ENCODE data around the gene GMCL2.

Gene GMCL2

DNA sequence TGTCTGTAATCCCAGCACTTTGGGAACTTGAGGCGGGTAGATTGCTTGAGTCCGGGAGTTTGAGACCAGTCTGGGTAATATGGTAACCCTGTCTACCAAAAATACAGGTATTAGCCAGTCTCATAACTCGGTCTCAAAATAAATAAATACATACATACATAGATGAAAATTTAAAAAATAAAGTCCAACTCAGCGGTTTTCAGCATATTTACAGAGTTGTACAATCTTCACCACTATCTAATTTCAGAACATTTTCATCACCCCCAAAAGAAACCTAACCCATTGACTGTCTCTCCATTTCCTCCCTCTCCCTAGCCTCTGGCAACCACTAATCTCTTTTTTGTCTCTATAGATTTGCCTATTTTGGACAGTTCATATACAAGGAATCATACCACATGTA, 45.6 kb downstream of the GMCL2 start:
- Histone ChIP-seq H3K9me2 (replicated peaks; ENCODE audit: control insufficient read depth, low read length) (no peaks in the 10 kb centered on the region), H4K20me1 (ENCODE audit: control insufficient read depth, insufficient read depth, low read depth, low read length) (0 out of 2 replicates have a peak, but pooled peaks cover 3% of the 10 kb centered on the region), H3K4me3 (ENCODE audit: low read length) (no peak overlapping the region), H3K9me3 (ENCODE audit: control insufficient read depth, insufficient read depth, low read length) (no peaks in the 10 kb centered on the region), H3K27ac (ENCODE audit: low read depth, low read length) (no peak overlapping the region), H3F3A (ENCODE audit: control insufficient read depth, insufficient read depth) (peaks cover 12% of the 10 kb centered on the region), H3K79me2 (ENCODE audit: control insufficient read depth, low read length) (peaks cover 18% of the 10 kb centered on the region), H3K27me3 (ENCODE audit: control insufficient read depth, low read length) (no peaks in the 10 kb centered on the region), H3K36me3 (ENCODE audit: control insufficient read depth, low read length) (peaks cover 82% of the 10 kb centered on the region), H3K4me1 (ENCODE audit: control insufficient read depth, low read length) (no peaks in the 10 kb centered on the region), H3K4me2 (ENCODE audit: low read length) (no peak overlapping the region)
- TF ChIP-seq, protein P1, sequence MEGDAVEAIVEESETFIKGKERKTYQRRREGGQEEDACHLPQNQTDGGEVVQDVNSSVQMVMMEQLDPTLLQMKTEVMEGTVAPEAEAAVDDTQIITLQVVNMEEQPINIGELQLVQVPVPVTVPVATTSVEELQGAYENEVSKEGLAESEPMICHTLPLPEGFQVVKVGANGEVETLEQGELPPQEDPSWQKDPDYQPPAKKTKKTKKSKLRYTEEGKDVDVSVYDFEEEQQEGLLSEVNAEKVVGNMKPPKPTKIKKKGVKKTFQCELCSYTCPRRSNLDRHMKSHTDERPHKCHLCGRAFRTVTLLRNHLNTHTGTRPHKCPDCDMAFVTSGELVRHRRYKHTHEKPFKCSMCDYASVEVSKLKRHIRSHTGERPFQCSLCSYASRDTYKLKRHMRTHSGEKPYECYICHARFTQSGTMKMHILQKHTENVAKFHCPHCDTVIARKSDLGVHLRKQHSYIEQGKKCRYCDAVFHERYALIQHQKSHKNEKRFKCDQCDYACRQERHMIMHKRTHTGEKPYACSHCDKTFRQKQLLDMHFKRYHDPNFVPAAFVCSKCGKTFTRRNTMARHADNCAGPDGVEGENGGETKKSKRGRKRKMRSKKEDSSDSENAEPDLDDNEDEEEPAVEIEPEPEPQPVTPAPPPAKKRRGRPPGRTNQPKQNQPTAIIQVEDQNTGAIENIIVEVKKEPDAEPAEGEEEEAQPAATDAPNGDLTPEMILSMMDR (IDR thresholded peaks at IDR 0.05; ENCODE audit: low read depth, low read length, poor library complexity, severe bottlenecking): no peak

DNA sequence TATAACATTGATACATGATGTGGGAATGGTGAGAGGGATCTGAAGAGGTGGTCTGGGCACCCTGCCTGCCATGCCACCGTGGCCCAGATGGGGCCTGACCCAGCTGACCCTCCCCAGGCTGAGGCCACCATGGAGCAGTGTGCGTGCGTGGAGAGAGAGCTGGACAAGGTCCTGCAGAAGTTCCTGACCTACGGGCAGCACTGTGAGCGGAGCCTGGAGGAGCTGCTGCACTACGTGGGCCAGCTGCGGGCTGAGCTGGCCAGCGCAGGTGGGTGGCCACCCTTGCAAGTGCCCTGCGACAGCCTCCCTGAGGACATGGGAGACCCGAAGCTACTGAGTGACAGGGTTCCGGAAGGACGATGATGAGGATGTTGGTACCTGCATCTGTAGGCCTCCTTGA, 49.2 kb downstream of the GMCL2 start:
- H3K36me3 ChIP-seq (ENCODE audit: control insufficient read depth, low read length): peaks cover 88% of the 10 kb centered on the region
- no peak for TF ChIP-seq EZH2phosphoT487 (IDR thresholded peaks at IDR 0.05; ENCODE audit: borderline replicate concordance, low read length)
- TF ChIP-seq, protein P1 (IDR thresholded peaks at IDR 0.05; ENCODE audit: low read depth, low read length, poor library complexity, severe bottlenecking): no peak
- H3K27me3 ChIP-seq (ENCODE audit: control insufficient read depth, low read length): no peaks in the 10 kb centered on the region
- peaks cover 49% of the 10 kb centered on the region for H3K79me2 ChIP-seq (ENCODE audit: control insufficient read depth, low read length)
- H3K4me3 ChIP-seq (ENCODE audit: low read length): no peak overlapping the region
- no peaks in the 10 kb centered on the region for H3K9me2 ChIP-seq (replicated peaks; ENCODE audit: control insufficient read depth, low read length)
- H3K4me1 ChIP-seq (ENCODE audit: control insufficient read depth, low read length): 0 out of 2 replicates have a peak, but pooled peaks cover 5% of the 10 kb centered on the region
- no peaks in the 10 kb centered on the region for H4K20me1 ChIP-seq (ENCODE audit: control insufficient read depth, insufficient read depth, low read depth, low read length)
- H3F3A ChIP-seq (ENCODE audit: control insufficient read depth, insufficient read depth): peaks cover 4% of the 10 kb centered on the region
- H3K9me3 ChIP-seq (ENCODE audit: control insufficient read depth, insufficient read depth, low read length): no peaks in the 10 kb centered on the region
- H3K27ac ChIP-seq (ENCODE audit: low read depth, low read length): no peak overlapping the region
- no peak overlapping the region for H3K4me2 ChIP-seq (ENCODE audit: low read length)

DNA sequence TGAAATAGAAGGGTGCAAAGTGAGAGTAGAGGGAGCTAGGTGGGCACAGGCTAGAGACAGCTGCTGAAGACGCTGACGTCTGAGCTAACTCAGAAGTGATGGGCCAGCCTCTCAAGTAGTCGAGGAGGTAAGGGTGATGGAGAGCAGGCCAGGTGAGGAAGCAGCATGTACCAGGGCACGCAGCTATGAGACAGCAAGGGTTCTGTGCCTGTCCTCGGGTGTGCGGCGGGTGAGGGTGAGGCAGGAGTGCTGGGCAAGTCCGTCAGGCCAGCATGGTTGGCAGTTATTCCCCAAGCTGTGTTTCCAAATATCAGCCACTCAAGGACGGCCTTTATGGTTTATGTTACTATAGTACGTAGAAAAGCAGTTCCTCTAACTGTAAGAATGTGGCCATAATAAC, 50.2 kb downstream of the GMCL2 start:
- Histone ChIP-seq H3F3A (ENCODE audit: control insufficient read depth, insufficient read depth) (peaks cover 4% of the 10 kb centered on the region), H3K4me3 (ENCODE audit: low read length) (no peak overlapping the region), H3K27ac (ENCODE audit: low read depth, low read length) (no peak overlapping the region), H3K4me1 (ENCODE audit: control insufficient read depth, low read length) (peaks cover 12% of the 10 kb centered on the region), H3K36me3 (ENCODE audit: control insufficient read depth, low read length) (peaks cover 84% of the 10 kb centered on the region), H4K20me1 (ENCODE audit: control insufficient read depth, insufficient read depth, low read depth, low read length) (no peaks in the 10 kb centered on the region), H3K4me2 (ENCODE audit: low read length) (no peak overlapping the region), H3K79me2 (ENCODE audit: control insufficient read depth, low read length) (peaks cover 59% of the 10 kb centered on the region), H3K9me3 (ENCODE audit: control insufficient read depth, insufficient read depth, low read length) (no peaks in the 10 kb centered on the region), H3K27me3 (ENCODE audit: control insufficient read depth, low read length) (no peaks in the 10 kb centered on the region), H3K9me2 (replicated peaks; ENCODE audit: control insufficient read depth, low read length) (no peaks in the 10 kb centered on the region)
- no peak for TF ChIP-seq EZH2phosphoT487 (IDR thresholded peaks at IDR 0.05; ENCODE audit: borderline replicate concordance, low read length)
- TF ChIP-seq, protein P1 (IDR thresholded peaks at IDR 0.05; ENCODE audit: low read depth, low read length, poor library complexity, severe bottlenecking): no peak
